Measurements from ENCODE around the gene HAO1.

The HAO1 gene

DNA sequence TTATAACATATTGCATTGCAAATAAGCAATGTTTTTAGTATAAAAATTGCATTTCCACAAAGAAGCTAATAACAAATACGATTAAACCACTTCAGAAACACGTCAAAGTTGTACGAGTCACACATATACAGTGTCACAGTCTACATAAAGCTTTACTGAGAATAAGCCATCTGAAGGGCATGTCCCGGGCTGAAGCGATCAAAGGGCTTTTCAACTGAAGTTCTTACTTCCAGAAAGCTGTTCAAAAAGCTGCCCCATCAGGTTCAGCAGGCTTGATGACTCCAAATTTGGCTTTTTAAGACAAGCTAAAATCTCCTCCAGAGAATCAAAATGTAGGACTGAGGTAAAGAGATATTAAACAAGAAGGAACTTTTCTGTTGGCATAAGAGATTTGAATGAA is 37.5 kb upstream of the HAO1 start:
- no peak overlapping the region for H3K4me3 ChIP-seq (ENCODE audit: low read depth, low read length)
- DNase-seq (ENCODE audit: low read depth, low spot score): no peak
- TF ChIP-seq, protein P1, sequence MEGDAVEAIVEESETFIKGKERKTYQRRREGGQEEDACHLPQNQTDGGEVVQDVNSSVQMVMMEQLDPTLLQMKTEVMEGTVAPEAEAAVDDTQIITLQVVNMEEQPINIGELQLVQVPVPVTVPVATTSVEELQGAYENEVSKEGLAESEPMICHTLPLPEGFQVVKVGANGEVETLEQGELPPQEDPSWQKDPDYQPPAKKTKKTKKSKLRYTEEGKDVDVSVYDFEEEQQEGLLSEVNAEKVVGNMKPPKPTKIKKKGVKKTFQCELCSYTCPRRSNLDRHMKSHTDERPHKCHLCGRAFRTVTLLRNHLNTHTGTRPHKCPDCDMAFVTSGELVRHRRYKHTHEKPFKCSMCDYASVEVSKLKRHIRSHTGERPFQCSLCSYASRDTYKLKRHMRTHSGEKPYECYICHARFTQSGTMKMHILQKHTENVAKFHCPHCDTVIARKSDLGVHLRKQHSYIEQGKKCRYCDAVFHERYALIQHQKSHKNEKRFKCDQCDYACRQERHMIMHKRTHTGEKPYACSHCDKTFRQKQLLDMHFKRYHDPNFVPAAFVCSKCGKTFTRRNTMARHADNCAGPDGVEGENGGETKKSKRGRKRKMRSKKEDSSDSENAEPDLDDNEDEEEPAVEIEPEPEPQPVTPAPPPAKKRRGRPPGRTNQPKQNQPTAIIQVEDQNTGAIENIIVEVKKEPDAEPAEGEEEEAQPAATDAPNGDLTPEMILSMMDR (IDR thresholded peaks at IDR 0.05; ENCODE audit: low read depth, low read length): no peak
- in situ Hi-C loops (cut with HindIII; ENCODE audit: low sequenced_read_pairs): no loop called here

DNA sequence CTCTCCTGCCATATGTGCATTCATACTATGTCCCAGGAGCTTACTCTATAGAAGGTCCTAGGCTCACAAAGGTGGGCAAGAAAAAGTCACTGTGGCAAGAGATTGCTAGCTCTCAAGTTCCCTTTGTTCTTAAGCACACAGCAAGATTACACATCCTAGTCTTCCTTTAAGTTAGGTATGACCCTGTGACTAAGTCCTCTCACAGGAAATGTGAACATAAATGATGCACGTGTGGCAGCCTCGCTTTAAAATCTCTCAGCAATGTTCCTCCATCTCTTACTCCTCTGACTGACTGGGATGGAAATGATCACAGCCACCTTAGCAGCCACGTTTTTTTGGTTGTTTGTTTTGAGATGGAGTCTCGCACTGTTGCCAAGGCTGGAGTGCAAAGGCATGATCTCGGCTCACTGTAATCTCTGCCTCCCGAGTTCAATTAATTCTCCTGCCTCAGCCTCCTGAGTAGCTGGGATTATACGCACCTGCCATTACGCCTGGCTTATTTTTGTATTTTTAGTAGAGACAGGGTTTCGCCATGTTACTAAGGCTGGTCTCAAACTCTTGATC is 35.7 kb upstream of the HAO1 start:
- in situ Hi-C loops (cut with HindIII; ENCODE audit: low sequenced_read_pairs): no loop called here

DNA sequence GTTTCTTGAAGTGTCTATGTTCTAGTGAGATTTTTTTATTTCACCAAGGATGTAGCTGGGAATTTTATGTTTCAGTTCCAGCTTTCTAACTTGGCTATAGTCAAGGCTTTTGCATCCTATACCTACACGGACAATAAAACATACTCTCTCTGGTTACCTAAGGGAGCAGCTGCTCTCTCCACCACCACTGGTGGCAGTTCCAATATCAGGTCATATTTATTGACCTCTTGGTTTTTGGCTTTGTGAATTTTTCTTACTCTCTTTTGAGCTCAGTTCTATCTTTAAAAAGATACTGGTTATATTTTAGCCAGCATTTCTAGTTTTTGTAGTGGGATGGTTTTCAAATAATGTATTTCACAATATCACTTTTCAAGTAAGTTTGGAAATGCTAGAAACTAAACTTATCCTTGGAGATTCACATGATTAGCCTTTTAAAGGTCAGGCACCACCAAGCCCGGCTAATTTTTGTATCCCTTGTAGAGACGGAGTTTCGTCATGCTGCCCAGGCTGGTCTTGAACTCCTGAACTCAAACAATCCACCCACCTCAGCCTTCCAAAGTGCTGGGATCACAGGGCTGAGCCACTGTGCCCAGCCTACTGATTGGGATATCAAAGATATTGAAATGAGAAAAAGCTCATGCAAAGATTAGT is 34.7 kb upstream of the HAO1 start:
- TF ChIP-seq, protein P1 (IDR thresholded peaks at IDR 0.05; ENCODE audit: low read depth, low read length): no peak
- no peak overlapping the region for H3K4me3 ChIP-seq (ENCODE audit: low read depth, low read length)
- no peak for DNase-seq (ENCODE audit: low read depth, low spot score)
- in situ Hi-C loops (cut with HindIII; ENCODE audit: low sequenced_read_pairs): no loop called here

More for the DNA sequence above, 35.7 kb upstream of the HAO1 start:
- no peak for DNase-seq (ENCODE audit: low read depth, low spot score)
- TF ChIP-seq, protein P1 (IDR thresholded peaks at IDR 0.05; ENCODE audit: low read depth, low read length): no peak
- H3K4me3 ChIP-seq (ENCODE audit: low read depth, low read length): no peak overlapping the region

DNA sequence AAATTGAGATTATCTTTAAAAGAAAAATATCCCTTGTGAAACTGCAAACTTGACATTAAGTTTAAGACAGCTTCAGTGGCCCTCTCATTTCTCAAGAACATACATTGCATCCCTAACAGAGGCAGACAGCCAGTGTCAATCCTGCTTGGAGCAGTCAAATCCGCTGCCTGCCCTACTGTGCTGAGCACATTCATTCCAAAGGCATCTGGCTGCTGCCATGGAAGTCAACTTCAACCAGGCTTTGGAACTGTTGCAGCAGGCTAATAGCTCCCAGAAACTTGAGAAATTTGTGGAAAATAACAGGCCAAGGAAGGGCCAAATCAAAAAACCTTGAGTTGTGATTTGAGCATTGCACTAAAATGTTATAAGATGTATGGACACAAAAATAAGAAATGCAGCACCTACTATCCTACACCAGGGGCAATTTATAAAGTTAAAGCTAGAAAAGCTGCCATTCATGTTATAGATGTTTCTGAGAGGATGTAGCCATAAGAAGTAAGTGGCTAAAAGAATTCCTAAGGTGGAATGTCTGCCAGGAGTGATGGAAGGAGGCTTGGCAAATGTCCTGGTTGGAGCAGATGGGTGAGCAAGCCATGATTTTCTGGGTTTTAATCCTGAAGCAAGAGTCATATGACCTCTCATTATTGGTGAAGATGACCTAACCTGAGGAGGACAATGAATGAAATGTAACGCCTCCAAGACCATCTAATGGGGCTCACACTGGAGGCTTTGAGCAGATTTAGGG is 31.4 kb upstream of the HAO1 start:
- H3K4me3 ChIP-seq (ENCODE audit: low read depth, low read length): no peak overlapping the region
- no peak for DNase-seq (ENCODE audit: low read depth, low spot score)
- in situ Hi-C loops (cut with HindIII; ENCODE audit: low sequenced_read_pairs): no loop called here
- TF ChIP-seq, protein P1 (IDR thresholded peaks at IDR 0.05; ENCODE audit: low read depth, low read length): no peak

DNA sequence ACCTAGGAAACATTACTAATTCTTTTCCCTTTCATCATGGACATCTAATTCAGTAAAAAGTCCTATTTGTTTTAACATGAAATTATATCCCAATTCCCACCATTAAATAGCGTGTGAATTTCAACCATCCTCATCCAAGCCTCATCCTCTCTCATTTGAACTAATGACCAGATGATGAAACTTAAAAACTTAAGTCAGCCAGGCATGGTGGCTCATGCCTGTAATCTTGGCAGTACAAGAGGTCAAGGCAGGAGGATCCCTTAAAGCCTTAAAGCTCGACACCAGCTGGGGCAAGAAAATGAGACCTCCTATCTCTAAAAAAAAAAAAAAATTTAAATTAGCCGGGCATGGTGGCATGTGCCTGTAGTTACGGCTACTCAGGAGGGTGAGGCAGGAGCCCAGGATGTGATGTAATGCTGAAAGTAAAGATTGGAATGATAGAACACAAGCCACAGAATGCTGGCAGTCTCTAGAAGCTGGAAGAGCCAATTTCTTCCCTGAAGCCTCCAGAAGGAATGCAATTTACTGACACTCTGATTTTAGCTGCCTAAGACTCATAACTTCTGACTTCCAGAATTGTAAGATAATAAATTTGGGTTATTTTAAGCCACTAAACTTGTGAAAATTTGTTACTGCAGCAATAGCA is 27.1 kb upstream of the HAO1 start:
- peak; percentile 47 for DNase-seq (ENCODE audit: low read depth, low spot score)
- no peak overlapping the region for H3K4me3 ChIP-seq (ENCODE audit: low read depth, low read length)
- TF ChIP-seq, protein P1 (IDR thresholded peaks at IDR 0.05; ENCODE audit: low read depth, low read length): no peak
- in situ Hi-C loops (cut with HindIII; ENCODE audit: low sequenced_read_pairs): no loop called here

DNA sequence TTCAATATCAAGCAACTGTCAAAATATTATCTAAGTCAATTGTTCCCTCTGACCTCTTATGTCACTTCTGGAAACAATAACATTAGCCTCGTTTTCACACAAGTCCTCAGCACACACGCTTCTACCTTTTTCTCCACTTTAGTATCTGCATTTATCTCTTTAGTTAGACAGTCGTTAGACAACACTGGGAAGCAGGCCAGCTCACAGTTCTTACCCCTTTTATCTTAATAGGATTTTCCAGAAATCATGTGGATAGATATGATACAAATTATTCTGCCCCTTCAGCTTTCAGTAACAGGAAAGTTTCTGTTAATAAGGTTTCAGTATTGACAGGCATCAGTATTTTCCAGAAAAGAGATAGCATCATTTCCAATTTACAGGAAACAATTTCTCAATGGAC is 25.9 kb upstream of the HAO1 start:
- no peak for DNase-seq (ENCODE audit: low read depth, low spot score)
- H3K4me3 ChIP-seq (ENCODE audit: low read depth, low read length): no peak overlapping the region
- in situ Hi-C loops (cut with HindIII; ENCODE audit: low sequenced_read_pairs): no loop called here
- TF ChIP-seq, protein P1 (IDR thresholded peaks at IDR 0.05; ENCODE audit: low read depth, low read length): no peak
